HPDE6-E6E7 (cell line): ENCODE data around the gene PVR.
"Not testable (repeated sequence)": the region's sequence is repeated elsewhere in the genome, so short reads cannot be mapped to it uniquely, and the experiment has no call there.

Source experiments
- DNase-seq: peaks from one replicate; pipeline ENCODE4 v3.0.0; 2011; ENCODE audit warnings: missing footprints; ENCODE audit errors: extremely low spot score

The PVR gene

GRCh38 chr19:44618640-44619357 is 24.9 kb upstream of the PVR start:
- DNase-seq = no peak

GRCh38 chr19:44620667-44621066 is 23.0 kb upstream of the PVR start:
- DNase-seq = no peak

- DNase-seq = no peak
Observed at GRCh38 chr19:44621367-44621766, 22.3 kb upstream of the PVR start.

- no peak for DNase-seq
Observed at GRCh38 chr19:44623080-44623479, 20.6 kb upstream of the PVR start.

- no peak for DNase-seq
Observed at GRCh38 chr19:44623626-44624025, 20.1 kb upstream of the PVR start.

- DNase-seq = no peak
Observed at GRCh38 chr19:44624840-44625354, 18.8 kb upstream of the PVR start.

- not testable (repeated sequence) for DNase-seq
Observed at GRCh38 chr19:44625637-44626036, 18.1 kb upstream of the PVR start.

- DNase-seq = peak; percentile 60
Observed at GRCh38 chr19:44626048-44626624, 17.6 kb upstream of the PVR start.

- DNase-seq = no peak
Observed at GRCh38 chr19:44627631-44628030, 16.1 kb upstream of the PVR start.

- DNase-seq = no peak
Observed at GRCh38 chr19:44628793-44629192, 14.9 kb upstream of the PVR start.

- DNase-seq = not testable (repeated sequence)
Observed at GRCh38 chr19:44631611-44632010, 12.1 kb upstream of the PVR start.

GRCh38 chr19:44634058-44634457 is 9.7 kb upstream of the PVR start:
- DNase-seq = not testable (repeated sequence)

GRCh38 chr19:44634785-44635184 is 8.9 kb upstream of the PVR start:
- DNase-seq = no peak

GRCh38 chr19:44635581-44636438 is 7.9 kb upstream of the PVR start:
- DNase-seq = no peak

- DNase-seq = no peak
Observed at GRCh38 chr19:44636439-44637389, 7.0 kb upstream of the PVR start.

- DNase-seq = no peak
Observed at GRCh38 chr19:44637390-44637764, 6.3 kb upstream of the PVR start.

- no peak for DNase-seq
Observed at GRCh38 chr19:44640518-44640917, 3.2 kb upstream of the PVR start.

GRCh38 chr19:44641501-44642265 is 2.0 kb upstream of the PVR start:
- DNase-seq = no peak

- no peak for DNase-seq
Observed at GRCh38 chr19:44642377-44642776, 1.3 kb upstream of the PVR start.

- peak; percentile 53 for DNase-seq
Observed at GRCh38 chr19:44644402-44645016, 799 bp downstream of the PVR start.
